Adrenal gland (tissue), 12 donors: ENCODE data around the gene PSMG3. TPM values are rescaled to one million over a fixed set of nuclear protein-coding genes. Genes with fewer than 3 reads are reported as not detected.

Experiments
- DNase-seq, 7 donors: peaks; one replicate each; pipeline ENCODE4 v3.0.0-alpha.2; 2019 to 2020
- H3K27ac ChIP-seq, 5 donors: fragments of 200-600 bp; sonication (generic) in 4 of 5; 1 replicate in 3 of 5; 2 replicates in 2 of 5; pipeline versions ENCODE4 v1.5.1 to v1.8.0; 2016 to 2020; ENCODE audit warnings: mild to moderate bottlenecking in 1 of 5
- H3K27me3 ChIP-seq: fragments of 200-600 bp; 2 replicates; pipeline ENCODE4 v1.8.0; 2021
- H3K36me3 ChIP-seq, 2 donors: fragments of 200-600 bp; replicated peaks in 1 of 2; 1 replicate in 1 of 2; 2 replicates in 1 of 2; pipeline versions ENCODE4 v1.5.1 to v1.8.0; 2018 to 2022
- H3K4me1 ChIP-seq, 2 donors: fragments of 200-600 bp; replicated peaks in 1 of 2; 1 replicate in 1 of 2; 2 replicates in 1 of 2; pipeline versions ENCODE4 v1.5.1 to v1.8.0; 2018 to 2021
- H3K4me3 ChIP-seq, 4 donors: fragments of 200-600 bp; sonication (generic) in 3 of 4; one replicate each; pipeline ENCODE4 v1.5.1; 2016 to 2018
- H3K9me3 ChIP-seq, 3 donors: fragments of 200-600 bp; sonication (generic) in 1 of 3; replicated peaks in 1 of 3; 1 replicate in 2 of 3; 2 replicates in 1 of 3; pipeline versions ENCODE4 v1.5.1 to v1.8.0; 2016 to 2021
- CTCF ChIP-seq, 6 experiments: fragments of 450-650 bp in 4 of 6; fragments of 200-600 bp in 2 of 6; sonication (generic) in 1 of 6; IDR thresholded peaks; 1 replicate in 5 of 6; 2 replicates in 1 of 6; pipeline versions ENCODE4 v1.5.1 to v1.8.0; 2016 to 2021; ENCODE audit warnings: antibody characterized with exemption in 6 of 6, mild to moderate bottlenecking in 2 of 6, moderate library complexity in 1 of 6
- POLR2A ChIP-seq, 2 donors: fragments of 450-650 bp; IDR thresholded peaks; one replicate each; pipeline ENCODE4 v1.6.1; 2017; ENCODE audit warnings: antibody characterized with exemption in 2 of 2, mild to moderate bottlenecking in 2 of 2, moderate library complexity in 1 of 2
- WGBS, 4 donors: extraction: QIAGEN DNeasy Blood & Tissue Kit in 2 of 4; methylation state at CpG; one replicate each; pipeline versions ENCODE4 v1.1.5 to v1.1.7; 2013 to 2017; 5-methylcytosine and 5-hydroxymethylcytosine counted together
- intact Hi-C, 2 donors: fragments of 100-400 bp; cut with DNase I; formaldehyde crosslinking; loops; one replicate each; pipeline versions ENCODE4 v1.14.1 to v1.15.0; 2022 to 2023
- polyA plus RNA-seq, 3 donors: library from polyadenylated mRNA; stranded (reverse); fragments of 200-250 nt in 2 of 3; fragments of 350-450 nt in 1 of 3; fragmentation: Illumina TruSeq in 1 of 3; extraction: RNeasy Lipid Tissue Mini Kit (QIAGEN cat#74804) in 1 of 3; gene quantifications; one replicate each; pipeline ENCODE4 v1.2.3, GENCODE V29; 2013 to 2014
- total RNA-seq, 9 donors: library from RNA; depleted of rRNA in 4 of 9; stranded (reverse); fragments of >200 nt in 4 of 9; fragments of 120-200 nt in 1 of 9; fragmentation: NEBNext Ultra II Directional in 1 of 9; extraction: Animal tissue kit (Norgen Biotek cat#: 25700) in 1 of 9; gene quantifications; one replicate each; pipeline versions ENCODE4 v1.1.0 to v1.2.4, GENCODE V29; 2013 to 2023
- donor health status: healthy with polysubstance abuse.
- donor health status: Bipolar disorder and iron deficiency.
- donor health status: DM: yes; HTN: yes; CAD: no.
- donor health status: DM: no; HTN: no; CAD: no.
- donor health status: DM: no; HTN: no; CAD: no.
- donor health status: DM: yes; HTN: yes; CAD: no.

Gene PSMG3
- total and polyA plus RNA-seq, 12 donors, result 17.3 to 82.7 (median 34.8) TPM

GRCh38 chr7:1601956-1602355, 32.1 kb upstream of the PSMG3 start:
- Histone ChIP-seq H3K36me3 (no peaks in the 10 kb centered on the region), H3K27me3 (peaks cover 10% of the 10 kb centered on the region), H3K27ac (no peak overlapping the region), H3K9me3 (no peaks in the 10 kb centered on the region), H3K4me1 (no peaks in the 10 kb centered on the region), H3K4me3 (no peak overlapping the region)
- TF ChIP-seq CTCF (IDR thresholded peaks at IDR 0.05) (no peak), POLR2A (IDR thresholded peaks at IDR 0.05) (no peak)
- 80 to 84% (median 83%) methylated on average over 20 to 24 of the region's 24 CpGs for WGBS, 4 donors
- intact Hi-C loops, result no loop called here
- no peak for DNase-seq

- no peaks in the 10 kb centered on the region for H3K36me3 ChIP-seq
- no peak for TF ChIP-seq CTCF (IDR thresholded peaks at IDR 0.05)
- no peak for TF ChIP-seq POLR2A (IDR thresholded peaks at IDR 0.05)
- H3K9me3 ChIP-seq, result no peaks in the 10 kb centered on the region
- no peaks in the 10 kb centered on the region for H3K4me1 ChIP-seq
- H3K27ac ChIP-seq, result no peak overlapping the region
- H3K27me3 ChIP-seq, result peaks cover 22% of the 10 kb centered on the region
- 63 to 77% (median 69%) methylated on average over 26 to 29 of the region's 29 CpGs for WGBS, 4 donors
- intact Hi-C loops, result loop anchor here in 1 of 2 donors (10.0 kb wide), 1 partner anchor 615 kb away; no protein-coding TSS in a partner anchor
- no peak for DNase-seq
- no peak overlapping the region for H3K4me3 ChIP-seq
Observed at GRCh38 chr7:1599640-1600395, 30.0 kb upstream of the PSMG3 start.

- Histone ChIP-seq H3K4me3 (no peak overlapping the region), H3K27me3 (peaks cover 22% of the 10 kb centered on the region), H3K4me1 (no peaks in the 10 kb centered on the region), H3K27ac (no peak overlapping the region), H3K9me3 (no peaks in the 10 kb centered on the region), H3K36me3 (no peaks in the 10 kb centered on the region)
- DNase-seq, result no peak
- intact Hi-C loops, result loop anchor here in 1 of 2 donors (10.0 kb wide), 1 partner anchor 616 kb away; no protein-coding TSS in a partner anchor
- TF ChIP-seq POLR2A (IDR thresholded peaks at IDR 0.05) (no peak), CTCF (IDR thresholded peaks at IDR 0.05) (no peak)
- WGBS, 4 donors, result 80 to 92% (median 90%) methylated on average over 8 to 12 of the region's 12 CpGs
Observed at GRCh38 chr7:1598961-1599639, 29.3 kb upstream of the PSMG3 start.

GRCh38 chr7:1598286-1598685, 28.5 kb upstream of the PSMG3 start:
- Histone ChIP-seq H3K9me3 (no peaks in the 10 kb centered on the region), H3K27ac (no peak overlapping the region), H3K4me1 (no peaks in the 10 kb centered on the region), H3K27me3 (peaks cover 22% of the 10 kb centered on the region), H3K36me3 (no peaks in the 10 kb centered on the region), H3K4me3 (no peak overlapping the region)
- no peak for TF ChIP-seq CTCF (IDR thresholded peaks at IDR 0.05)
- no peak for TF ChIP-seq POLR2A (IDR thresholded peaks at IDR 0.05)
- WGBS, 4 donors, result 72 to 83% (median 79%) methylated on average over 7 of the region's 7 CpGs
- intact Hi-C loops, result loop anchor here in 1 of 2 donors (10.0 kb wide), 1 partner anchor 617 kb away; no protein-coding TSS in a partner anchor
- DNase-seq, result no peak
